NOMO-1 treated with DMSO at 0.1 percent for 48 hours (cell line): ENCODE results near the gene PCDHB13.
"Not testable (repeated sequence)": the region's sequence is repeated elsewhere in the genome, so short reads cannot be mapped to it uniquely, and the experiment has no call there.

ENCODE experiments used
- DNase-seq: peaks from one replicate; lab custom pipeline; 2025; ENCODE audit not compliant: unreplicated experiment; lab: John Stamatoyannopoulos, UW

PCDHB13 gene

GRCh38 chr5:141213656-141214339, at the start of gene PCDHB13:
Gene PCDHB13, plus strand, starts transcription at chr5:141213919. Its CDS starts 205 bp downstream, at chr5:141214124.
- DNase-seq: not testable (repeated sequence)

GRCh38 chr5:141172381-141173204, 41.1 kb upstream of the PCDHB13 start, which contains the start of gene PCDHB7:
Gene PCDHB7, plus strand, starts transcription at chr5:141172644. Its CDS starts 192 bp downstream, at chr5:141172836.
- DNase-seq: peak; percentile 1

GRCh38 chr5:141174291-141175104, 39.2 kb upstream of the PCDHB13 start:
- DNase-seq: not testable (repeated sequence)

GRCh38 chr5:141175933-141176332, 37.8 kb upstream of the PCDHB13 start:
- no peak for DNase-seq

GRCh38 chr5:141177577-141178191, 36.0 kb upstream of the PCDHB13 start, which contains the start of gene PCDHB8:
Gene PCDHB8, plus strand, starts transcription at chr5:141177790. Its CDS starts 245 bp downstream, at chr5:141178035.
- DNase-seq: not testable (repeated sequence)

- not testable (repeated sequence) for DNase-seq
Observed at GRCh38 chr5:141179371-141179770, 34.3 kb upstream of the PCDHB13 start.

GRCh38 chr5:141179876-141180275, 33.8 kb upstream of the PCDHB13 start:
- not testable (repeated sequence) for DNase-seq

- no peak for DNase-seq
Observed at GRCh38 chr5:141180313-141180712, 33.4 kb upstream of the PCDHB13 start.

- no peak for DNase-seq
Observed at GRCh38 chr5:141182248-141182647, 31.5 kb upstream of the PCDHB13 start, which contains the start of gene PCDHB16. Gene PCDHB16, plus strand, starts transcription at chr5:141182387. Its CDS starts 173 bp downstream, at chr5:141182560.

GRCh38 chr5:141184117-141184855, 29.4 kb upstream of the PCDHB13 start:
- DNase-seq: not testable (repeated sequence)

- no peak for DNase-seq
Observed at GRCh38 chr5:141186897-141187512, 26.7 kb upstream of the PCDHB13 start, which contains the start of gene PCDHB9. Gene PCDHB9, plus strand, starts transcription at chr5:141187161. Its CDS starts 158 bp downstream, at chr5:141187319.

GRCh38 chr5:141188682-141189081, 25.0 kb upstream of the PCDHB13 start:
- DNase-seq: not testable (repeated sequence)

- DNase-seq: not testable (repeated sequence)
Observed at GRCh38 chr5:141189131-141189530, 24.6 kb upstream of the PCDHB13 start.

GRCh38 chr5:141192110-141192725, 21.5 kb upstream of the PCDHB13 start, which contains the start of gene PCDHB10:
Gene PCDHB10, plus strand, starts transcription at chr5:141192353. Its CDS starts 200 bp downstream, at chr5:141192553.
- peak; percentile 7 for DNase-seq

GRCh38 chr5:141194332-141194731, 19.4 kb upstream of the PCDHB13 start:
- DNase-seq: not testable (repeated sequence)

- DNase-seq: no peak
Observed at GRCh38 chr5:141196363-141196762, 17.4 kb upstream of the PCDHB13 start.

- no peak for DNase-seq
Observed at GRCh38 chr5:141199359-141200235, 14.1 kb upstream of the PCDHB13 start, which contains the start of gene PCDHB11. Gene PCDHB11, plus strand, starts transcription at chr5:141199627. Its CDS starts 148 bp downstream, at chr5:141199775.
